Mucosa of descending colon (tissue), 3 donors: ENCODE data around the gene LMO7. TPM values are rescaled to one million over a fixed set of nuclear protein-coding genes. Genes with fewer than 3 reads are reported as not detected.

Source experiments
- ATAC-seq: fragments of 200-7000 bp; cut with Tn5 transposase; one replicate; pipeline ENCODE4 v1.9.1; 2020; ENCODE audit warnings: mild to moderate bottlenecking, moderate library complexity
- DNase-seq, 3 donors: peaks; one replicate each; pipeline ENCODE4 v3.0.0-alpha.2; 2020
- H3K36me3 ChIP-seq: fragments of 200-600 bp; one replicate; pipeline ENCODE4 v1.8.0; 2021; ENCODE audit warnings: low read depth, mild to moderate bottlenecking
- H3K4me1 ChIP-seq: fragments of 200-600 bp; one replicate; pipeline ENCODE4 v1.8.0; 2021; ENCODE audit warnings: low read depth, mild to moderate bottlenecking
- H3K4me3 ChIP-seq: fragments of 200-600 bp; one replicate; pipeline ENCODE4 v1.8.0; 2021; ENCODE audit warnings: mild to moderate bottlenecking
- H3K9me3 ChIP-seq: fragments of 200-600 bp; one replicate; pipeline ENCODE4 v1.8.0; 2021; ENCODE audit warnings: mild to moderate bottlenecking
- CTCF ChIP-seq: fragments of 200-600 bp; IDR thresholded peaks from one replicate; pipeline ENCODE4 v1.8.0; 2022; ENCODE audit warnings: antibody characterized with exemption, mild to moderate bottlenecking
- intact Hi-C, 2 donors: fragments of 100-400 bp; cut with DNase I in 1 of 2; cut with micrococcal nuclease in 1 of 2; formaldehyde crosslinking; loops; one replicate each; pipeline versions ENCODE4 v1.11.0 to v1.11.1; 2022; cut with DNase I, micrococcal nuclease
- total RNA-seq, 3 donors: library from RNA; stranded (reverse); fragmentation: NEBNext Ultra II Directional in 2 of 3; extraction: Animal tissue kit (Norgen Biotek cat#: 25700) in 2 of 3; gene quantifications; one replicate each; pipeline versions ENCODE4 v1.2.1 to v1.2.4, GENCODE V29; 2021 to 2023
- donor health status: DM: no; HTN: no; CAD: no; lungs with moderate emphysema.
- donor health status: DM: no; HTN: no; CAD: no.
- donor health status: DM: no; HTN: yes; CAD: no.

Gene LMO7
- total RNA-seq, 3 donors from 2014 or later, result 127 to 243 (median 212) TPM

- intact Hi-C loops, result loop anchor here in 1 of 2 donors (10.0 kb wide), 1 partner anchor 166 kb away; no protein-coding TSS in a partner anchor
- Histone ChIP-seq H3K36me3 (no peaks in the 10 kb centered on the region), H3K4me1 (no peaks in the 10 kb centered on the region), H3K9me3 (no peaks in the 10 kb centered on the region), H3K4me3 (no peak overlapping the region)
- DNase-seq (no peak), ATAC-seq (no peak)
- TF ChIP-seq CTCF, result no peak
Measured at GRCh38 chr13:75860935-75861334, 224.8 kb downstream of the LMO7 start.

- Histone ChIP-seq H3K36me3 (no peaks in the 10 kb centered on the region), H3K9me3 (no peaks in the 10 kb centered on the region), H3K4me3 (no peak overlapping the region), H3K4me1 (no peaks in the 10 kb centered on the region)
- ATAC-seq (no peak), DNase-seq (no peak)
- TF ChIP-seq CTCF, result no peak
- intact Hi-C loops, result loop anchor here in 1 of 2 donors (10.0 kb wide), 1 partner anchor 167 kb away; no protein-coding TSS in a partner anchor
Measured at GRCh38 chr13:75861786-75862185, 225.7 kb downstream of the LMO7 start.

GRCh38 chr13:75864718-75865117, 228.6 kb downstream of the LMO7 start:
- Histone ChIP-seq H3K36me3 (no peaks in the 10 kb centered on the region), H3K9me3 (no peaks in the 10 kb centered on the region), H3K4me3 (no peak overlapping the region), H3K4me1 (no peaks in the 10 kb centered on the region)
- ATAC-seq (no peak), DNase-seq (no peak)
- intact Hi-C loops, result loop anchor here in 1 of 2 donors (10.0 kb wide), 1 partner anchor 170 kb away; no protein-coding TSS in a partner anchor
- TF ChIP-seq CTCF, result no peak

GRCh38 chr13:75867379-75868117, 231.4 kb downstream of the LMO7 start:
- intact Hi-C loops, result loop anchor here in 1 of 2 donors (10.0 kb wide), 1 partner anchor 173 kb away; no protein-coding TSS in a partner anchor
- H3K4me3 ChIP-seq, result no peak overlapping the region
- no peaks in the 10 kb centered on the region for H3K36me3 ChIP-seq
- ATAC-seq, result no peak
- H3K4me1 ChIP-seq, result no peaks in the 10 kb centered on the region
- H3K9me3 ChIP-seq, result no peaks in the 10 kb centered on the region
- no peak for TF ChIP-seq CTCF
- DNase-seq, result no peak

- TF ChIP-seq CTCF, result no peak
- no peak for ATAC-seq
- Histone ChIP-seq H3K4me3 (no peak overlapping the region), H3K36me3 (no peaks in the 10 kb centered on the region), H3K9me3 (no peaks in the 10 kb centered on the region), H3K4me1 (no peaks in the 10 kb centered on the region)
- intact Hi-C loops, result loop anchor here in 1 of 2 donors (10.0 kb wide), 1 partner anchor 175 kb away; no protein-coding TSS in a partner anchor
- no peak for DNase-seq
Measured at GRCh38 chr13:75869981-75870380, 233.9 kb downstream of the LMO7 start.
